H1 (cell line): ENCODE measurements around the gene ARHGAP15. TPM values are rescaled to one million over a fixed set of nuclear protein-coding genes. Genes with fewer than 3 reads are reported as not detected.

Source experiments
- CTCF ChIA-PET: fragments of 300-600 bp; sonication (Branson Sonifier 250); formaldehyde crosslinking; loops from one replicate; lab custom pipeline; 2021; ENCODE audit not compliant: partially characterized antibody; lab: Charles Lee
- POLR2A ChIA-PET: fragments of 300-600 bp; sonication (Branson Sonifier 250); formaldehyde crosslinking; loops from one replicate; lab custom pipeline; 2021; ENCODE audit warnings: inconsistent platforms; ENCODE audit not compliant: partially characterized antibody; lab: Charles Lee
- DNase-seq, 2 experiments: peaks; one replicate each; pipeline versions ENCODE4 v3.0.0 to v3.0.0-alpha.2; 2010 to 2022; ENCODE audit warnings: low spot score in 2 of 2, low read depth in 1 of 2, mixed read lengths in 1 of 2
- FAIRE-seq: peaks from 2 replicates; lab custom pipeline; 2011; peaks lifted over from hg19 to GRCh38; lab: Jason Lieb, UNC
- H2AFZ ChIP-seq: 2 replicates; pipeline ENCODE4 v1.8.1; 2012; ENCODE audit warnings: low read length, inconsistent platforms
- H2AK5ac ChIP-seq: 2 replicates; pipeline ENCODE4 v1.6.1; 2013; ENCODE audit warnings: low read depth, low read length
- H2BK120ac ChIP-seq: replicated peaks from 2 replicates; pipeline ENCODE3; 2013; ENCODE audit warnings: low read depth, low read length, inconsistent platforms
- H2BK12ac ChIP-seq: 2 replicates; pipeline ENCODE4 v1.6.1; 2013; ENCODE audit warnings: low read depth, low read length
- H2BK15ac ChIP-seq: 2 replicates; pipeline ENCODE4 v1.6.1; 2013; ENCODE audit warnings: low read length
- H2BK20ac ChIP-seq: 2 replicates; pipeline ENCODE4 v1.6.1; 2013; ENCODE audit warnings: low read length
- H2BK5ac ChIP-seq: 2 replicates; pipeline ENCODE4 v1.6.1; 2013; ENCODE audit warnings: low read depth, low read length
- H3K14ac ChIP-seq: 2 replicates; pipeline ENCODE4 v1.6.1; 2013; ENCODE audit warnings: inconsistent platforms; ENCODE audit not compliant: insufficient read length
- H3K18ac ChIP-seq: 2 replicates; pipeline ENCODE4 v1.6.1; 2013; ENCODE audit warnings: low read length; ENCODE audit errors: extremely low read depth
- H3K23ac ChIP-seq: 2 replicates; pipeline ENCODE4 v1.6.1; 2013; ENCODE audit warnings: inconsistent platforms; ENCODE audit not compliant: insufficient read length
- H3K23me2 ChIP-seq: 2 replicates; pipeline ENCODE4 v1.6.1; 2013; ENCODE audit warnings: low read depth, low read length
- H3K27ac ChIP-seq: 2 replicates; pipeline ENCODE4 v1.6.1; 2011; ENCODE audit warnings: low read depth, low read length, inconsistent platforms
- H3K27me3 ChIP-seq, 4 experiments: replicated peaks in 1 of 4; 1 replicate in 1 of 4; 2 replicates in 3 of 4; pipeline versions ENCODE4 v1.6.1 to v1.8.1; 2011 to 2013; ENCODE audit warnings: low read length in 3 of 4, mild to moderate bottlenecking in 3 of 4, inconsistent platforms in 2 of 4, mixed read lengths in 2 of 4, moderate library complexity in 1 of 4; ENCODE audit not compliant: control insufficient read depth in 3 of 4, insufficient read depth in 3 of 4; ENCODE audit errors: extremely low read depth in 1 of 4
- H3K36me3 ChIP-seq, 4 experiments: 2 replicates each; pipeline versions ENCODE4 v1.6.1 to v1.8.1; 2011 to 2013; ENCODE audit warnings: mild to moderate bottlenecking in 4 of 4, low read length in 3 of 4, moderate library complexity in 2 of 4, control low read depth in 1 of 4, inconsistent platforms in 1 of 4; ENCODE audit not compliant: insufficient read depth in 4 of 4, control insufficient read depth in 2 of 4
- H3K4ac ChIP-seq: replicated peaks from 2 replicates; pipeline ENCODE3; 2013; ENCODE audit warnings: low read length, low read depth, mixed read lengths, inconsistent platforms; ENCODE audit not compliant: insufficient read length
- H3K4me1 ChIP-seq, 4 experiments: replicated peaks in 1 of 4; 1 replicate in 1 of 4; 2 replicates in 3 of 4; pipeline versions ENCODE4 v1.6.1 to v1.8.1; 2011 to 2013; ENCODE audit warnings: low read length in 3 of 4, inconsistent platforms in 2 of 4, mixed read lengths in 1 of 4; ENCODE audit not compliant: insufficient read depth in 4 of 4, control insufficient read depth in 3 of 4
- H3K4me2 ChIP-seq, 2 experiments: 2 replicates each; pipeline versions ENCODE4 v1.6.1 to v1.8.1; 2011 to 2013; ENCODE audit warnings: low read depth in 2 of 2, low read length in 2 of 2, control low read depth in 1 of 2, inconsistent platforms in 1 of 2, mild to moderate bottlenecking in 1 of 2; ENCODE audit not compliant: insufficient read depth in 1 of 2
- H3K4me3 ChIP-seq, 4 experiments: fragments of 200-600, 300-600 bp in 1 of 4; sonication (generic), shearing (Covaris generic), sonication (Bioruptor Twin) in 1 of 4; 2 replicates each; pipeline versions ENCODE4 v1.5.1 to v1.8.1; 2011 to 2016; ENCODE audit warnings: low read length in 4 of 4, low read depth in 3 of 4, control low read depth in 2 of 4, inconsistent platforms in 2 of 4, mild to moderate bottlenecking in 2 of 4, mixed read lengths in 1 of 4, moderate library complexity in 1 of 4; ENCODE audit not compliant: insufficient read depth in 2 of 4; ENCODE audit errors: extremely low read depth in 1 of 4
- H3K56ac ChIP-seq: replicated peaks from 2 replicates; pipeline ENCODE3; 2013; ENCODE audit warnings: low read depth, mild to moderate bottlenecking, mixed read lengths, low read length, inconsistent platforms; ENCODE audit not compliant: insufficient read length
- H3K79me1 ChIP-seq: 2 replicates; pipeline ENCODE4 v1.6.1; 2013; ENCODE audit warnings: low read depth, low read length, control low read depth
- H3K79me2 ChIP-seq, 2 experiments: 2 replicates each; pipeline versions ENCODE4 v1.6.1 to v1.8.1; 2012 to 2013; ENCODE audit warnings: low read length in 2 of 2, mild to moderate bottlenecking in 2 of 2, inconsistent platforms in 1 of 2; ENCODE audit not compliant: insufficient read depth in 2 of 2, control insufficient read depth in 1 of 2
- H3K9ac ChIP-seq, 4 experiments: replicated peaks in 1 of 4; 1 replicate in 1 of 4; 2 replicates in 3 of 4; pipeline versions ENCODE4 v1.6.1 to v1.8.1; 2011 to 2013; ENCODE audit warnings: low read depth in 3 of 4, low read length in 3 of 4, control low read depth in 2 of 4, mild to moderate bottlenecking in 2 of 4, moderate library complexity in 2 of 4, inconsistent platforms in 1 of 4; ENCODE audit errors: extremely low read depth in 1 of 4
- H3K9me3 ChIP-seq, 2 experiments: 2 replicates each; pipeline versions ENCODE4 v1.6.1 to v1.8.1; 2012 to 2013; ENCODE audit warnings: mild to moderate bottlenecking in 2 of 2, moderate library complexity in 2 of 2, control low read depth in 1 of 2, inconsistent platforms in 1 of 2, low read depth in 1 of 2, low read length in 1 of 2, mixed read lengths in 1 of 2; ENCODE audit not compliant: insufficient read depth in 2 of 2
- H4K20me1 ChIP-seq, 2 experiments: replicated peaks in 1 of 2; 2 replicates each; pipeline versions ENCODE3 to v1.8.1; 2011 to 2013; ENCODE audit warnings: inconsistent platforms in 2 of 2, low read length in 2 of 2, mild to moderate bottlenecking in 1 of 2; ENCODE audit not compliant: insufficient read depth in 2 of 2, control insufficient read depth in 1 of 2
- H4K5ac ChIP-seq: 2 replicates; pipeline ENCODE4 v1.6.1; 2013; ENCODE audit warnings: low read length, low read depth, mixed read lengths, inconsistent platforms; ENCODE audit not compliant: insufficient read length
- H4K8ac ChIP-seq: 2 replicates; pipeline ENCODE4 v1.8.0; 2013; ENCODE audit warnings: mild to moderate bottlenecking, moderate library complexity, low read length, inconsistent platforms; ENCODE audit not compliant: insufficient read depth; ENCODE audit errors: extremely low read depth
- H4K91ac ChIP-seq: replicated peaks from 2 replicates; pipeline ENCODE3; 2013; ENCODE audit warnings: low read length, mixed read lengths, inconsistent platforms; ENCODE audit not compliant: insufficient read length
- ATF2 ChIP-seq: IDR thresholded peaks from 2 replicates; pipeline ENCODE4 v1.6.1; 2012; ENCODE audit warnings: low read length, inconsistent platforms
- BRCA1 ChIP-seq: IDR thresholded peaks from 2 replicates; pipeline ENCODE4 v1.6.1; 2012; ENCODE audit warnings: low read depth, low read length, improper control_type of control experiment
- CTBP2 ChIP-seq: IDR thresholded peaks from 2 replicates; pipeline ENCODE4 v1.7.0; 2011; ENCODE audit warnings: borderline replicate concordance, mild to moderate bottlenecking, moderate library complexity, mixed read lengths, low read length; ENCODE audit not compliant: insufficient read depth, insufficient read length
- CTCF ChIP-seq, 3 experiments: IDR thresholded peaks; 1 replicate in 2 of 3; 2 replicates in 1 of 3; pipeline versions ENCODE4 v1.5.1 to v1.6.1; 2011; ENCODE audit warnings: low read length in 3 of 3, mild to moderate bottlenecking in 3 of 3, inconsistent platforms in 2 of 3, low read depth in 1 of 3, moderate library complexity in 1 of 3; ENCODE audit not compliant: insufficient read depth in 1 of 3; ENCODE audit errors: control extremely low read depth in 1 of 3
- GTF2F1 ChIP-seq: IDR thresholded peaks from 2 replicates; pipeline ENCODE4 v1.6.1; 2012; ENCODE audit warnings: low read depth, low read length, improper control_type of control experiment, borderline replicate concordance
- JUN ChIP-seq: IDR thresholded peaks from 2 replicates; pipeline ENCODE4 v1.6.1; 2011; ENCODE audit warnings: low read depth, mild to moderate bottlenecking, improper control_type of control experiment, low read length
- JUND ChIP-seq: IDR thresholded peaks from 2 replicates; pipeline ENCODE4 v1.6.1; 2011; ENCODE audit warnings: mild to moderate bottlenecking, improper control_type of control experiment, low read length
- SIX5 ChIP-seq: IDR thresholded peaks from 2 replicates; pipeline ENCODE4 v1.6.1; 2011; ENCODE audit warnings: mild to moderate bottlenecking, low read depth, low read length
- SRF ChIP-seq: IDR thresholded peaks from 2 replicates; pipeline ENCODE4 v1.6.1; 2011; ENCODE audit warnings: mild to moderate bottlenecking, low read depth, low read length, moderate library complexity
- SUZ12 ChIP-seq: fragments of 200-600 bp; sonication (generic); IDR thresholded peaks from 2 replicates; pipeline ENCODE4 v1.6.1; 2012; ENCODE audit warnings: mild to moderate bottlenecking, inconsistent platforms, low read length, moderate library complexity, mixed read lengths
- TAF1 ChIP-seq: IDR thresholded peaks from 2 replicates; pipeline ENCODE4 v1.6.1; 2011; ENCODE audit warnings: mild to moderate bottlenecking, low read depth, low read length
- WGBS, 2 experiments: shearing (Covaris generic) in 1 of 2; methylation state at CpG; one replicate each; pipeline versions ENCODE4 v1.1.6 to v1.1.7; 2013 to 2015; ENCODE audit warnings: low lambda C conversion rate in 2 of 2, mixed read lengths in 2 of 2, inconsistent platforms in 1 of 2, low coverage in 1 of 2, missing lambda C conversion rate in 1 of 2; ENCODE audit not compliant: insufficient replicate concordance in 2 of 2, insufficient coverage in 1 of 2, insufficient read length in 1 of 2; ENCODE audit errors: extremely low coverage in 1 of 2, missing lambda C conversion rate in 1 of 2; 5-methylcytosine and 5-hydroxymethylcytosine counted together
- polyA plus RNA-seq, 7 experiments: library from polyadenylated mRNA; depleted of rRNA in 3 of 7; stranded (reverse) in 5 of 7; unstranded in 2 of 7; fragments of >200 nt in 5 of 7; fragments of 200-250 nt in 2 of 7; gene quantifications; 1 replicate in 5 of 7; 2 replicates in 1 of 7; 4 replicates in 1 of 7; pipeline versions ENCODE4 v1.2.1 to v1.2.3, GENCODE V29; 2011 to 2013; ENCODE audit warnings: missing spikeins in 2 of 7, mixed read lengths in 2 of 7
- total RNA-seq: library from RNA; stranded (reverse); fragmentation: NEBNext Ultra II Directional; extraction: Animal tissue kit (Norgen Biotek cat#: 25700); gene quantifications from 2 replicates; pipeline ENCODE4 v1.2.1, GENCODE V29; 2021

Gene ARHGAP15
- total and polyA plus RNA-seq, 2 of the 8 experiments (the other 6 are each of a cell fraction or from before 2014, with no cell fraction given), result not detected

- H3K9ac ChIP-seq, result no peak overlapping the region
- no peaks in the 10 kb centered on the region for H3K79me1 ChIP-seq
- no peaks in the 10 kb centered on the region; a peak in 1 of 7 replicates for H3K4me1 ChIP-seq
- CTCF ChIA-PET, result no interaction called here
- H3K27me3 ChIP-seq, result no peaks in the 10 kb centered on the region
- H2BK5ac ChIP-seq, result no peak overlapping the region
- no peak overlapping the region for H3K23ac ChIP-seq
- no peaks in the 10 kb centered on the region for H4K20me1 ChIP-seq
- H2BK15ac ChIP-seq, result no peak overlapping the region
- POLR2A ChIA-PET, result no interaction called here
- H4K91ac ChIP-seq, result no peak overlapping the region
- H3K4me3 ChIP-seq, result no peak overlapping the region
- H4K8ac ChIP-seq, result no peak overlapping the region
- no peaks in the 10 kb centered on the region for H3K23me2 ChIP-seq
- no peak for FAIRE-seq
- 96% methylated on average over 6 of the region's 6 CpGs; no CpG with 5 or more reads in 1 of the 2 experiments for WGBS, 2 experiments
- H2AK5ac ChIP-seq, result no peak overlapping the region
- H3K9me3 ChIP-seq, result no peaks in the 10 kb centered on the region
- no peak for DNase-seq
- no peak overlapping the region for H3K27ac ChIP-seq
- H3K56ac ChIP-seq, result no peak overlapping the region
- no peak overlapping the region for H2BK120ac ChIP-seq
- no peak overlapping the region for H3K18ac ChIP-seq
- H2BK12ac ChIP-seq, result no peak overlapping the region
- no peak overlapping the region for H4K5ac ChIP-seq
- no peak overlapping the region for H2AFZ ChIP-seq
- no peaks in the 10 kb centered on the region for H3K79me2 ChIP-seq
- H3K4ac ChIP-seq, result no peak overlapping the region
- no peak overlapping the region for H3K14ac ChIP-seq
- H2BK20ac ChIP-seq, result no peak overlapping the region
- no peak overlapping the region for H3K4me2 ChIP-seq
- H3K36me3 ChIP-seq, result no peaks in the 10 kb centered on the region
- TF ChIP-seq SRF, result no peak
- no peak for TF ChIP-seq JUND
- no peak for TF ChIP-seq SIX5
- TF ChIP-seq TAF1, result no peak
- TF ChIP-seq CTBP2, result no peak
- TF ChIP-seq BRCA1, result no peak
- TF ChIP-seq CTCF (IDR thresholded peaks at IDR 0.05; ENCODE audit: control extremely low read depth in 1 of 3, insufficient read depth in 1 of 3, low read depth in 1 of 3, low read length in 3 of 3), result no peak
- TF ChIP-seq JUN, result no peak
- TF ChIP-seq SUZ12, result no peak
- no peak for TF ChIP-seq GTF2F1
- no peak for TF ChIP-seq ATF2
Observed at GRCh38 chr2:143616452-143616851, 487.2 kb downstream of the ARHGAP15 start.
